Measurements from ENCODE around the gene NLRP3. TPM values are rescaled to one million over a fixed set of nuclear protein-coding genes. Genes with fewer than 3 reads are reported as not detected.

The NLRP3 gene
- total RNA-seq, 1 experiment from 2014 or later = 0.57 TPM

DNA sequence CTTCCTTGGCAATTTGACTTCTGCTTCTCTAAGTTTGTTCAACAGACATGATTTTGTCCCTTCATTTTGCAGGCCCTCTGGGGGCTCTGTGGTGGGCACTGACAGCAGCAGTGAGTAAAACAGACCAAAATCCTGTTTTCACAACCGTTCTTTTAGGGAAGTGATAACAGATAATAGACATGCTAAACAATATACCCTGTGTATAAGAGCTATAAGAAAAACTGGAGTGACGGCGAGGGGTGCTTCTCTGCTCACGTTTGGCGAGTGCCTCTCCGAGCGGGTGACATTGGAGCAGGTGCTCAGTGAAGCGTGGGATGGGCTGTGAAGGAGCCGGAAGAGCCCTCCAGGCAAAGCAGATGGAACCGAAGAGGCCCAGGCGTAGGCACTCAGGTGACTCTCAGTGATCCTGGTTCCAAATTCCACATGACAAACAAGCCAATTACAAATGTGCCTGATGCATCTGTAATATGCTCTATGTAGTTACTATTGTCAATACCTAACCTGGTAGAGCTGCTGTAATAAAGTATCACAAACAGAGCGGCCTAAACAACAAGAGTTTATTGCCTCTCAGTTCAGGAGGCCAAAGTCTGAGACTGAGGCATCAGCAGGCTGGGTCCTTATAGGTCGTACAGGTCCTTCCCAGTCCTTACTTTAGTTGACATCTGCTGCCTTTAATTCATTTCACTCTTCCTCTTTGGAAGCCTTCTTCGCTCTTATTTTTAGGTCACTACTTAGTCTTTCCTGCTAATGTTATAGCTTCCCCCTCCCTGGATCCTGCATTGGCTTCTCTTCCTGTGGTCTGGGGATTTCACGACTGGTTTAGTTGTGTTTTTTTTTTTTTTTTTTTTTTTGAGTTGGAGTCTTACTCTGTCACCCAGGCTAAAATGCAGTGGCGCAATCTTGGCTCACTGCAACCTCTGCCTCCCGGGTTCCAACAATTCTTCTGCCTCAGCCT is 21.9 kb downstream of the NLRP3 start:
- DNase-seq (ENCODE audit: low read depth) = no peak

DNA sequence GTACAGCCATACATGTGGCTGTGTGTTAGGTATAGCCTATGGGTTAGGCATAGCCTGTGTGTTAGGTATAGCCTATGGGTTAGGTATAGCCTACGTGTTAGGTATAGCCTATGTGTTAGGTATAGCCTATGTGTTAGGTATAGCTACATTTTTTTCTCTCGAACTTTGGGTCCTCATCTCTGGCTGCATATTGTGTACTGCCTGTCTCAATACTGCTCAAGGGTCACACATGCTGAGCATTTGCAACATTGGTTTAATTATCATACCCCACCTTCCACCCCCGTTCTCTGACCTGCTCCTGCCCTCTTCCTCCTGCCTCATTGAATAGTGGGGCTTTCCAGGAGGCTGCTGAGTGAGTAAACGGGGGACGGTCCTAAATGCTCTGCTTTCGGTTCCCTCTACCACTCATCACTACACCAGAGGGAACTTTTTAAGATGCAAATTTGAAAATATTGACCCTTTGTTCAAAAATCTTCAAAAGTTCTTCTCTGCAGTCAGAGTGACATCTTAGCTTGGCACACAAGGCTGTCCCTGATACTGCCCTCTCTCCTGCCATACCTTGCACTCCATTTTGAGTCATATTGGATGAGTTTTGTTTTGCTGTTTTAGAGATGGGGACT is 24.1 kb downstream of the NLRP3 start:
- DNase-seq (ENCODE audit: low read depth) = no peak

DNA sequence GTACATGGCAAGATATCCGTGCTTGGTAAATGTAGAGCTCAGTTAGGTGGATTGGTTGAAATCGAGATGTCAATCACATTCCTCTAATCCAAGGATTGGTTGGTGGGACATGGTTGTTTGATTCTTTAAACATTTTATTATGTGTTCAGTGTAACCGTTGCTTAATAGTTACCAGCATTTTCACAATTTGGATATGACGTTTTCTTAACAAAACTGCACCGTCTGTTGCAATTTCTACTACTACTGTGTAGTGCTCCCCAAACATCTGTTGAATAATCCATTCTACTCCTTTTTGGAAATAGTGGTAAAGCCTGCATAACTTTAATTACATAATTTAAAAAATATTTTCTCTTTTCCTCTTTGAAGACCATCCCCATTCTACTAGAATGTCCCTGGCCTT is 25.6 kb downstream of the NLRP3 start:
- no peak for DNase-seq (ENCODE audit: low read depth)

DNA sequence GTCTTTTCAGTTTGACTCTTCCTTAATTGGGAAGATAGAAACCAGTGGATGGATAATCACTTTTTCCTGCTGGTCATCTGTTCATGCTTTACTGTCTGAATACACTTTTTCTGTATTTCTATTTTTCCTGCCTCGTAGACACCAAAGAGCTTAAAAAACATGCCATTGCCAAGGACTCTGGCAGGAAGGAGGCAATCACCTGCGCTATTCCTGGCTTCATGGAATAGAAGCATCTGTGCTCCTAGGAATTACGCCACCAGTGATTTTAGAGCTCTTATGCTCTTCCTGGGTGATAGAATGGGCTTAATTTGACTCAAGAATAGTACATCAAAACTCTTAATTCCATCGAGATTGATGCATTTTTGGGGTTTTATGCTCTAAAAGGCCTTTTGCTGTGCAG is 26.2 kb downstream of the NLRP3 start:
- DNase-seq (ENCODE audit: low read depth) = no peak

DNA sequence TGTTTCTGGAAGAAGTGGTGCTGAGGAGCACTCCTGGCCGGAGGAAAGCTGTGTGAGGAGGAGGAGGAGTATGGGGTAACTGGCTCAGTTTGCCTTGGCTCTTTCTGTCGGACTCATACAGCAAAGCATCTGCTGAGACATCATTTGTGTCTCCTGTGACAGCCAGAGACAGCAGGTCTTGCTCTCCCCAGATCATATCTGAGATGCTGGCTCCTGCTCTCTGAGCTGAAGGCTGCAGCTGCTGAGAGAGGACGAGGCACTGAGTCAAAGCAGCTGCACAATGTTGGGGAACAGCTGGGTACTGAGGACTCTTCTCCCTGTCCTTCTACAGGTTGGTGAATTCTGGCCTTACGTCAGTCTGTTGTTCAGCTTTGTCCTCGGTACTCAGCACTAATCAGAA is 27.7 kb downstream of the NLRP3 start:
- DNase-seq (ENCODE audit: low read depth) = peak; percentile 58

DNA sequence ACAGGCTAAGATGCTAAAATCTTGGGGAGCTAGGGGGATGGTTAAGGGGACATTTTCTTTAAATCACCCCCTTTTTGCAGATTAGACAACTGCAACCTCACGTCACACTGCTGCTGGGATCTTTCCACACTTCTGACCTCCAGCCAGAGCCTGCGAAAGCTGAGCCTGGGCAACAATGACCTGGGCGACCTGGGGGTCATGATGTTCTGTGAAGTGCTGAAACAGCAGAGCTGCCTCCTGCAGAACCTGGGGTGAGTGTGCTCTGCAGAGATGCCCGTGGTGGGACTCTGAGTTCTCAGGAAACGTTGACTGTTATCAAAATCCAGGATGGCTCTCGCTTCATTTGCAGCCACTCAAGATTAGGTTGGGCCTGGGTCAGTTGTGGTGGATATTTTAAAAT is 28.6 kb downstream of the NLRP3 start:
- DNase-seq (ENCODE audit: low read depth) = no peak

DNA sequence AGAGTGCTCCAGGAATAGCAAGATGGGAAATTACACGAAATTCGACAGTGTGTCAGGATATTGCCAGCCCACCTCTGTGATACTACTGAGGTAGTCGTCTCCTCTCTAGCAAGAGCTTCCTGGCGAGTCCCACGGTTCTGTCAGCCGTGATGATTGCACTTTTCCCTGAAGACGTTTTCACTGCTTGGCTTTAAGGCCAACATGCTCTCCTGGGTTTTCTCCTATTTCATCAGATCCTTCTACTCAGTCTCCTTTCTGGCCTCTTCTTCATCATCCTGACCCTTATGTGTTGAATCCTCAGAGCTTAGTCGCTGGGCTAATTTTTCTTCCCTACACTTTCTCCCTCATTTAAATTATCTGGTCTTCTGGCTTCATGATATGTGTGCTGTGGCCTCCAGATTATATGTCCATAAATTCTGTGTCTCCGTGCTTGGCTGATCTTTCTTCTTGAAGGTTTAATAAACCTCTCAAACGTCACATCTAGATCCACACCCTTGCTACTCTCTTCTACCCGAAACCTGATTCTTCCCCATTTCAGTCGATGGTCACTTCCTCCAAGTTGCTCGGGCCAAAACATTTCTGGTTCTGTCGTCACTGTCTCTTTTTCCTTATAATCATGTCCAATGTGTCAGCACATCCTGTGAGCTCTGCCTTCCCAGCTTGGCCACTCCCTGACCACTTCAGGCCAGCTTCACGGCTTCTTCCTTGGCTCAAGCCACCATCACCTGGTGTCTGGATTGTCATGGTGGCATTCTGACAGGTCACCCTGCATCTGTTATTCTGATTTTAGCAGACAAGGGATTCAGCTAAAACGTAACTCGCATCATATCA is 29.8 kb downstream of the NLRP3 start:
- no peak for DNase-seq (ENCODE audit: low read depth)

DNA sequence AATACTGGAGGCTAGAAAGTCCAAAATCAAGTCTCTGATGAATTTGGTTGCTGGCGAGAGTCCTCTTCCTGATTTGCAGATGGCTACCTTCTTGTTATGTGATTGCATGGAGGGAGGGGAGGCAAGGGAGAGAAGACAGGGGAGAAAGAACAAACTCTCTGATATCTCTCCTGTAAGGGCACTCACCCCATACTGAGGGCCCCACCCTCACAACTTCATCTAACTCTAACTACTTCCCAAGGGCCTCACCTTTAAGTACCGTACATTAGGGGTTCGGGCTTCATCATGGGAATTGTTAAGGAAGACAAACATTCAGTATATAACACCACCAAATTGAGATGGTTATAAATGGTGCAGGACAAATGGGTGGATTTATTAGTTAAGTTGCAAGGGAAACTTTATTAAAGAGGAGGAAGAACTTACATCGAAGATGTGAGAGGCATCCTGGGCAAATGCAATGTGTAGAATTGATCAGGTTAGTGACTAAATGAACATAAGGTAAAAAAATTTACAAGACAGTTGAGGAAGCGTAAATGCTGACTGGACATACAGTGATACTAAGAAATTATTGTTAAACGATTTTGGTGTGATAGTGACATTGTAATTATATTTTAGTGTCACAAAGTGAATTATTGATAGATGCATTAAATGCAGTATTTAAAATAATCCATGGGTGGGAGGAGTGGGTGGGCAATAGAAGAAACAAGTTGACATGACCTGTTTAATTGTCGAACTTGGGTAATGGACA is 31.4 kb downstream of the NLRP3 start:
- no peak for DNase-seq (ENCODE audit: low read depth)

DNA sequence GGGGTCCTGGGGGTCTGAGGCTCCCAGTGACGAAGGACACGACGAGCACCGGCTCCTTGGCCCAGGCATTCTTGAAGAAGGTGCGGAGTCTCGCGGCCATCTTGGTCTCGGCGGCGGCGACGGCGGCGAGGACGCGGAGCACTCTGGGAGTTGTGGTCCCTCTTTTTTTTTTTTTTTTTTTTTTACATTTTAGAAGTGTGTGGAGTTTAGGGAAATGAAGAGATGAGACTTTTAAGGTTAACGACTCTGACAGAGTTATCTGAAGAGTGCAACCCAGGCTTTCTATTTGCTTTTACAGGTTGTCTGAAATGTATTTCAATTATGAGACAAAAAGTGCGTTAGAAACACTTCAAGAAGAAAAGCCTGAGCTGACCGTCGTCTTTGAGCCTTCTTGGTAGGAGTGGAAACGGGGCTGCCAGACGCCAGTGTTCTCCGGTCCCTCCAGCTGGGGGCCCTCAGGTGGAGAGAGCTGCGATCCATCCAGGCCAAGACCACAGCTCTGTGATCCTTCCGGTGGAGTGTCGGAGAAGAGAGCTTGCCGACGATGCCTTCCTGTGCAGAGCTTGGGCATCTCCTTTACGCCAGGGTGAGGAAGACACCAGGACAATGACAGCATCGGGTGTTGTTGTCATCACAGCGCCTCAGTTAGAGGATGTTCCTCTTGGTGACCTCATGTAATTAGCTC is 32.3 kb downstream of the NLRP3 start:
- peak; percentile 57 for DNase-seq (ENCODE audit: low read depth)

DNA sequence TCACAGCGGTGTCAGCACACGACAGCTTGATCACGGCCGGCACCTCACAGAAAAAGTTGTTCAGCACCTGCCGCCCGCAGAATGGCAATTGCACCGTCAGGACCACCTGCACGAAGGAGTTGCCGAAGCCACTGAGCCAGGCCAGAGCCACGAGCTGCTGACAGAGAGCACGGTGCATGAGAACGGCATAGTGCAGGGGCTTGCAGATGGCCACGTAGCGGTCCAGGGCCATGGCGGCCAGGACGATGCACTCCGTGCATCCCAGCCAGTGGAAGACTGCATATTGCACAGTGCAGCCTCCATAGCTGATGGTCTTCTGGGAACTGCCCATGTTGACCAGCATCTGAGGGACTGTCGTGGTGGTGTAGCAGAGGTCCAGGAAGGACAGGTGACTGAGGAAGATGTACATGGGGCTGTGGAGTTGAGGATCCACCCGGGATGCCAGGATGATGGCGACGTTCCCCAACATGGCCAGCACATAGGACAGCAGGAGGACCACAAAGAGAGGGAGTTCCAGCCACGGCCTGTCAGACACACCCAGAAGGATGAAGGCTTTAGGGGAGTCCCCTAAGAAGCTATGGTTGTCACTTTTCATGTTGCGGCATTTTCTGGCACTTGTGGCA is 35.5 kb downstream of the NLRP3 start:
- DNase-seq (ENCODE audit: low read depth) = no peak

DNA sequence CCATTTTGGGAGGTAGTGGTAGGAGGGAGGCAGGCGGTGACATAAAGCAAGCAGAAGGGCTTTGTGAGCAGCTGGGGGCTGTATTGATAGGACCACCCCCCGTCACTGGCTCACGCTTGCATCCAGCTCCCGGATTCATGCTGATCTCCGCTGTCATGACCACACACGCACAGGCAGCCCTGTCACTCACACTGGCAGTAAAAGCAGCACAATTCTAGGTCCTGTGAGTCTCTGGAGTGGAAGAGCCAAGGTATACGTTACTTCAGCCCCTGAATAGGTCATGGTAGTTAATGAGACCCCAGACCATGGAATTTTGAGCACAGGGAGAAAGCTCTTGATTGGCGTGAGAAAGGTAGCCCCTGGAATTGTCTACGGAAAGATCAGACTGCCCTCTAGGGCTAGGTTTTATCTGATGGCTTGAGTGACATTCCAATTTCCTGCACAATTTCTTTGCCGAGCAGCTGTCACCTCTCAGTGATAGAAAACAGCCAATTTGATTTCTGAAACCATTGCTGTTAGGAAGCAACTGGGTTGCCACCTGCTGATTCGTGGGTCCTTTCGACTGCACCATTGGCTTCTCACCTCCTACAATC is 36.6 kb downstream of the NLRP3 start:
- no peak for DNase-seq (ENCODE audit: low read depth)

DNA sequence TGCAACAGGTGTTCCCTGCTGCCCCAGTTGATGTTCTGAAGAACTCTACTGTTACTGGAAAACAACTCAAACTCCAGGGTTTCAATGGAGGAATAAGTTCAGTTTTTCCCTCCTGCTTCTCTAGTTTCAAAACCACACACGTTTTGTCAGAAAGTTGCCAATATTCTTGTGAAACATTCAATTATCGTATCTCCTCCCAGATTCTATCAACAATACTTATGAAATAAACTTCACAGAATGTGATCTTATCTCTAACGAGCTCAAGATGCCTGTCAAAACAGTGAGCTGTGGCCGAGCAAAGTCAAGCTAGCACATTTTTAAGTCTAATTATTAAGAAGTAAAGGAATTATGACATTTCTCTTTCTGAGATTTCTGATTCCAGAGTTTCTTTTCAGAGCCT is 37.3 kb downstream of the NLRP3 start:
- DNase-seq (ENCODE audit: low read depth) = no peak

DNA sequence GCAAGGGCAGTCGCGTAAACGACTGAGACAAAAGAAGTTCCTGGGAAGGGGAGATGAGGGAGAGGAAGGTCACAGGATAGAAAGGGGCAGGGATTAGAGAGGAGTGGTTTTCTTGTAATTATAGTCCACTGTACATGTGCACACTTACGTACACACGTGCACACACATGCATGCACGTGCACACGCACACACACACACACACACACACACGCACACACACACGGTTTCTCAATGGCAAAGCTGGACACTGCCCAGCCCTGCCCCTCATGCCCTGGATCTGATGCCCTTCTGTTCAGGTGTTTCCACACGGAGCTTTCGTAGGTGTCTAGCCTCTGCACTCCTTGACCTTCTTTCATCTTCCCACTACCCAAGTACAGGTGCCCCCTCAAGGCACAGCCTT is 38.0 kb downstream of the NLRP3 start:
- DNase-seq (ENCODE audit: low read depth) = no peak

DNA sequence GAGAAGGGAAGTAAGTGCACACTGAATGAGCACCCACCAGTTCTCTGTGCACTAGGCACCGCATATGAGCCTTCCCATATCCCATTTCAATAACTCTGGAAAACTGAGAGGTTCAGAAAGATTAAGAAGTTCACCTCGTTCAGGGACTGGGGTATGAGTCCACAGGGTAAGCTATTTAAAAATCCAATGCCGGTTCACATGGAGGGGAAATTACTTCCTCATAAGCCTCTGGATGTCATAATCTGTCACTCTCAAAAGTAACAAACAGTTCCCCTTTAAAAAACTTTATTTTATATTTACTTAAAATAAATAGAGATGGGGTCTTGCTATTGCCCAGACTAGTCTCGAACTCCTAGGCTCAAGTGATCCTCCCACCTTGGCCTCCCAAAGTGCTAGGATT is 40.0 kb downstream of the NLRP3 start:
- no peak for DNase-seq (ENCODE audit: low read depth)

DNA sequence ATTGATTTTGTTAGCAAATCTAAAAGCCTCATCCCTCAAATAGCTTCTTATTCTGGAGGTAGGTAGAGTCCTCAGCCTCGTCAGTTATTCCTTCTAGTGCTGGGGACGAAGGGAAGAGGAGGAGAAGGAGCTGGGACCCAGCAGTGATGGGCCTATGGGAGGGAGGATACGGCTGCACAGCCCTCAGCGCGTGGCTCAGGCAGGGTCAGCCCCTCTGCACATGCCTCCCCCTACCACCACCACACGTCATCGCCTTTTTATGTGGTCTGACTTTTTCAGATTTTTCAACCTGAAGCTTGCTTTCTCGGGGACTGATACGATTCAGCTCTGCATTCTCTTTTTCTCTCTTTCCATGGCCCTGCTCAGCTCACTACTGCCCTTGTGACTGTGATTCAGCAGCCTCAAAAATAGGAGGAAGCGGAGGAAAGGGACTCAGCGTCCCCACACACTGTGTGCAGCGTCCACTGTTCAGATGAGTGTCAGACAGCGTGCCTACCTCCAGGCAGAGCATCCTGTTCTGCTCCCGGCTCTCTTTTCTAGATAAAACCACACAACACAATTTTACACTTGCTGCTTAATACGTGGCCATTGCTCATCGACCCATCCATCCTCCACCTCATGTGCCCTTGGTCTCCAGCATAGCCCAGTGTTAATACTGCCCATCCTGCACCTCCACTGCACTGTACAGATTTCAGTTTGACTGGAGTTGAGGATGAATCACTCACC is 41.1 kb downstream of the NLRP3 start:
- DNase-seq (ENCODE audit: low read depth) = no peak

DNA sequence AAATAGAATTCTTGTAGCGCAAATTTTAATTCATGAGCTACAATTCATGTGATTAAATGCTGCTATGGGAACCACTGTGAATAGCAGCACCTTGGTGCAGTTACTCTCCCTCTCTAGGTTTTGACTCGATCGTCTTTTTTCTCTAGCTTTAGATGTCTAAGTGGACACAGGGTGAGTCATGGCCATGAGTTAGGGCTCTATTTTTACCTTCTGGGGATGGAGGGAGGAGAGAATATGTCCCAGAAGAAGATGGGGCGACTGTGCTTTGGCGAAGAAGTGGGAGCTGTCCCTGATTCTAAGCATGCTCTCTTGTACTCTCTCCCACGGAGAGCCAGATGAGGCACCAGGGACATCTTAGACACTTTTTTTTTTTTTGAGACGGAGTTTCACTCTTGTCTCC is 43.5 kb downstream of the NLRP3 start:
- DNase-seq (ENCODE audit: low read depth) = no peak

DNA sequence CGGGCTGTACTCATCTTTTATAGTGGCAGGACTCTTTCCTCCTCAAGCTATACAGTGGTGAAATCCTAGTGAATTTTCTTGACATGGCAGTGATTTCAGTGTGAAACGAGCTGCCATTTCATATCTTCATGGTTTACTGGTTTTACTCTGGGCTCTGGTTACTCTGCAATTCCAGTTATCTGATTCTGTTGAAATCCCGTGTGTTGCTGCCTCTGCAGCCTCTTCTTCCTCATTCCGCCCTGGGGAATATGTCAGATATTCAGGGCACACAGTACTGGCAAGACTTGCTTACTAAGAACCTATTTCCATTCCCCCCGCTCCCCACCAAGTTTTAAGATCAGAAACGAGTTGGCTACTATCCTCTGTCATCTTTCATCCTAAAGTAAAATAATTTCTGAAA is 49.8 kb downstream of the NLRP3 start:
- DNase-seq (ENCODE audit: low read depth) = no peak

DNA sequence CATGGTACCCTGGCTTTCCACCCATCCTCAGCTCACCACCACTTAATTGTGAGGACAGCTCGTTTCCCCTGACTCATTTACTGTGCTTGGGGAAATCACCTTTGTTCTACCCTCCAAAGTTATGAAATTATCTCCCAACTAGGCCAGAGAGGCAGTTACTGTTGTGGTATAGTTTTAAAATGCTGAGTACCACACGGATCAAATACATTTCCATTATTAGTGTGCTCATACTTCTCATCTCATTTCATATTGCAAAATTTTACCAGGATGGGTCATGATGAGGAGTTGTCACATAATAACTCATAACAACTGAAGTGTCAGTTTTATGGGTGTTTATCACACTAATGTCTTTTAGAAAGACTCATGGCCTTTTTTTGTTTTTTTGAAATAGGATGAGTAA is 51.2 kb downstream of the NLRP3 start:
- no peak for DNase-seq (ENCODE audit: low read depth)

DNA sequence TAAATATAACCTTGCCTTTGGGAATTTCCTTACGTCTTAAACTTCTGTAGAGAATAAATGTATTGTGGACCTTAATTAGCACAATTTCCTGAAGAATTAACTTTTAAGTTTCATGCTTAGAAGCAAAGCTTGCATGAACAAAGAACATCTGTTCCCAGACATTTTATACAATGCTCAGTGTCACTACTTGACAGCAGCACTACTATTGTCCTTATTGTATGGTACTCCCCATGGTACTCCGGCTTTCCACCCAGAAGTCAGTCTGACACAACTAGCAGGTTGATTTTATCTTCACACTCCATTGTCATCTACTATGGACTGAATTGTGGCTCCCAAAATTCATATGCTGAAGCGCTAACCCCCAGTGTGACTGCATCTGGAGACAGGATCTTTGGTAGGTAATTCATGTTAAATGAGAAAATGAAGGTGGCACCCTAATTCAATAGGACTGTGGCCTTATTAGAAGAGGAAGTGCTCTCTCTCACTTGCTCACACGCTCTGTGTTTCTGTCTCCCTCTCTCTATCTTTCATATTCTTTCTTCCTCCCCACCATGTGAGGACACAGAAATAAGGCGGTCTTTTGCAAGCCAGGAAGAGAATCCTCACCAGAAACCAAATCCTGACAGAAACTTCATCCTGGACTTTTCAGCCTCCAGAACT is 52.6 kb downstream of the NLRP3 start:
- DNase-seq (ENCODE audit: low read depth) = no peak

Data from LHCN-M2 (cell line).